Measurements from ENCODE around the gene ARID1B.

Gene ARID1B

GRCh38 chr6:156857573-156857972 is 80.4 kb downstream of the ARID1B start:
- DNase-seq: no peak

DNA sequence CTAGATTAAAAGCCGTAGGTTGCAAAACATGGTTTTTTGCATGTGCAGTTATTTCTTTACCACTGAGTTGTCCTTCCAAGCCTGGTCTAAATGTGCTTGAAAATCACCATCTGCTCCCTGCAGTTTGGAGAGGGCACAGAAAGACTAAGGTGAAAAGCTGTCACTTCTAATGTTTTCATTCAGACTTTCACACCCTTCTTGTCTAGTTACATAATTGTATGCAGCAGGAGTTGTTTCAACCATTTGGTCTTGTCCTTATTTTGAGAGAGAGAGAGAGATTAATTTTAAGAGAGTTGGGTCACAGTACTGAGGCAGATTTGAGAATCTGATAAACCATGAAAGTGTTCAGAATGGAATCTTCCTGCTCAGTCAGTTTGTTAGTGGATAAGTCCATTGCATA is 82.5 kb downstream of the ARID1B start:
- no peak for DNase-seq

GRCh38 chr6:156862711-156863110 is 85.5 kb downstream of the ARID1B start:
- DNase-seq: no peak

GRCh38 chr6:156863504-156863903 is 86.3 kb downstream of the ARID1B start:
- no peak for DNase-seq

DNA sequence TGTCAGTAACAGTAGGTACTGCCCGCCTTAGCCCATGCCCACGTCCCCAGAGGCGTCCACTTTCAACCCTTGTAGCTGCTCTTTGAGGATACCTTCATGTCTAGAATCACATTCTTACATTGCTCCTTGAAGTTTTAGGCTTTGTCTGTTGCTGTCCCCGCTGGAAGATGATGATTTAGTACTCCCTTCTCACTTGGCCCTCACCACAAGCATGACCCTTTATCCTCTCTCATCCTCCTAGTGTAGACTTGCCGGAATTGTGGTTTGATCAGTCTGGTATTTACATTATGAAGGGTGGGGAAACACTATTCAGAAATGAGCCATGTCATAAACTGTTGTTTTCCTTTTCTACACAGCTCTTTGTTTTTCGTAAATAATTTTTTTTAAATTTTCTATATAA is 87.4 kb downstream of the ARID1B start:
- DNase-seq: no peak

DNA sequence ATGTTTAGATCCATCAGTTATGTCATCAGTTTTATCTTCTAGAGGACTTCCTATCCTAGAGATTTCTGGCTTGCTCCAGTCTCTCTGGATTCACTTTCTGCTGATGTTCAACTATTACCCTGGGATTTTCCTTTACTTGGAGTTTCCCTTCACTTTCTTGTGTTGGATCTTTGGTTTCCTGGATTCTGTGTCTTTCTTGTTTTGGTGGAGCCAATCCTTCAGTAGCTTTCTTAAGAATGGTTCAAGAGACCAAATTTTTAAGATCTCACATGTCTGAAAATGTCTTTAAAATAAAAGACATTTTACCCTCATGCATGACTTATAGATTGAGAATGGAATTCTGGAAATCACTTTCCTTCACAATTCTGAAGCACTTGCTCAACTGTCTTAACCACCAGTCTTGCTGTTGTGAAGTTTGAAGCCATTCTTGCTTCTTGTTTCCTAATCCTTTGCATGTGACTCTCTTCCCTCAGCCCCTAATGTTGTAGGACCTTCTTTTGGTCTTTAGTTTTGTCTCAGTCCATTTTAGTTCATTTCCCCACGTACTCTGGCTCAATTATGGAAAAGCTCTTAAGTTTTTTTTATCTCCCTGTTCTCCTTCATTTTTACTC is 87.9 kb downstream of the ARID1B start:
- no peak for DNase-seq

DNA sequence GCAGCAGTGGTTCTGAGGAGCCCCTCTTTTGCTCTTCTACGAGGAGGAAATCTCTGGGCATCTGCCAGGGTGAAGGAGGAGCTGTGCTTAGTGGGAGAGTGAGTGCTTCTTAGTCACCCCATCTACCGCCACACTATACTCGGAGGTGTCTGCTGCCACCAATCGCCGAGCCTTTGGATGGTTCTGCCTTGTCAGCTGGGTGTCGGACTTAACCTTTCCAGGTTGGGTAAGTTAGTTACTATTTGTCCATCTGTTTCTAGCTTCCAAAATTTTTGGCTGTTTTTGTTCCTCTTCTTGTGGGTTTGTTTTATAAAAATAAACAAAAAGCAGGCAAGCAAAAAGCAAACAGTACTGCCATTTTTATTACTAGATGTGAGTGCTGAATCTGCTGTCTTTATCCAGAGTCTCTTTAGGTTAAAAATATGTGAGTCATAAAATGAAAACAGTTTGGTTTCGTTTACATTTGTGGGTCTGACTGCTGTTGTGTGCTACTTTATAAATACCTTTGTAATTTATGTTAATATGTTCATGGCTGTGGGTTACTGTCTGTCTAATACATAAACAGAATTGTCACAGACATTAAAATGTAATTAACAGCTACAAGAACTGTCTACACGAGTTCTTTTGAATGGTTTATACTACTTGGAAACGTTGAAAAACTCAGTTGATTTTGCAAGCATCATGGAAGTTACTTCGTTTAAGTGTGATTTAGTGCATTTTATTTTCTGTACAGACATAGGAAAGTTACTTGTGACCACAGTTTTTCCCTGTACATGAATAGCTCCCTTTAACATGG is 89.2 kb downstream of the ARID1B start:
- DNase-seq: no peak

GRCh38 chr6:156867121-156867520 is 89.9 kb downstream of the ARID1B start:
- no peak for DNase-seq

GRCh38 chr6:156868385-156868784 is 91.2 kb downstream of the ARID1B start:
- no peak for DNase-seq

DNA sequence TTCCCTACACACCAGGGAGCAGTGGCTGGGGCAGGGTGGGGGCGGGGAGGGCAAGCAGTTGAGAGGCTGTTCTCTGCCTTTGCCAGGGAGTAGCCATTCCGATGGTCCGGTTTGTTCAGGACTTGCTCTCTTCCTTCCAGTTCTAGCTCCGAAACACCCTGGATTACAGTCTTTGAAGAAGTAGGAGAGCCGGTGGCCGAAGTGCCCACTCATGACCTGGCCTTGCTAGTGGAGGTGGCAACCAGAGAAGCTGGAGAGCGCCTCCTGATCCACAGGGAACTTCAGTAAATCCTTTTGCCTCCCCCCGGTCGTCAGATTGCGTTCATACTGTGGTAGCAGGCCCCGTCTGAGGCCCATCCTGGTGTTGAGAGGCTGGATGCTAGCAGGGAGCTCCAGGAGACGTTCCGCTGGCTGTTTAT is 92.8 kb downstream of the ARID1B start:
- no peak for DNase-seq

DNA sequence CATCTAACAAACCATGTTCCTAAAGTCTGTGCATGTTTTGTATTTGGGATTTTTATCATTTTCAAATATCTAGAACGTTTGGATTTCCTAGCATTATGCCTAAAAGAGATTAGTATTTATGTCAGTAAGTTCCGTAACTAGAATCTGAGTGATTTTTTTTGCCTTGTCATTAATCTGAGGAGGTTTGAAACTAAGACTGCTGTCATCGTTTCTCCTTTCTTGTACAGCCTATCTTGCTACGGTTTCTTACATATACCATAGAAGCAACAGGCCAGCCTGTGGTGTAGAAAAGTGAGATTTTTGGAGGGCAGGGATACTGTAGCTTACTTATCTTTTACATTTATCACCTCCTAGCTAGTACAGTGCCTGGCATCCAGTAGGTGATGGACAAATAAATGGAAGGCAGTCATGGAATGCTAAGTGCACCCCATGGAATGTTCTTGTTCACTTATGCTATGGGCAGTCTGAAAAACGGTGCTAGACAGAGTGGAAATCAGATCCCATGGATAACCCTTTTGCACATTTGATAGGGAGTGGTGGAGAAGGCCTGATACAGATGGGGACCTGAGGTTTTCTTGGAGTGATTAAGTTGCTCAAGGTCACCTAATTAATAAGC is 93.9 kb downstream of the ARID1B start:
- DNase-seq: no peak

DNA sequence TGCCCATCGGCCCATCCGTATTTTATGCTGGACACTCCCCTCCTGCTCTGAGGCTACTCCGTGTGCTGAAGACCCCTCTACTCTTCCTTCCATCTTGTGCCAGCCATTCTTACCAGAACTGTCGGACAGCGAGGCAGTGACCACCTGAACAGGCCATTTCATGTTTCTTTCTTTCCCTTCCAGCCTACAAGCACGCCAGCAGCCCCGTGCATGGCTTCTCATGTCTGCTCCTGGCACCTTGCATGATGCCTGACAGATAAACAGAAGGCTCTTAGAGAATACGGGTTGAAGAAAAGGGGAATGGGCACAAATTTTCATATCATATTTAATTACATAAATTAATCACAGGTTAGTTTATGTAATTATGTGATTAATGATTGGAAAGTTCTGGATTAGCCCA is 95.7 kb downstream of the ARID1B start:
- DNase-seq: no peak

GRCh38 chr6:156873654-156874380 is 96.6 kb downstream of the ARID1B start:
- no peak for DNase-seq

DNA sequence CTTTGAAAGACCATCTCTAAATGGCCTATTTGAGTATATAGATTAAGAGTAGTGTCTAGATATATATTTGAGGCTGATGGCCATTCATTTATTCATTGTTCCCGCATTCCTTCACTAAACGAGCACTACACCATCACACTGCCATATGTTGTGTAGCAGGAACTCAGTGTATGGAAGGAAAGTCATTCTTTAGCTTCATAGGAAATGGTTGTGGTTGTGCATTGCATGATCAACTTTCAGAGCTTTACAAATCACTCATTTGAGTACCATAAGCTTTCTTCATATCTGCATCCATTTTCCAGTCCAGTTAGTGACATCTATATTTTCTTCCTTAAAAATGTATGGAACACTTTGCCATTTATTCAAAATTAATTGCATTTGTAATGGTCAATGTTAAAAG is 97.9 kb downstream of the ARID1B start:
- DNase-seq: no peak

DNA sequence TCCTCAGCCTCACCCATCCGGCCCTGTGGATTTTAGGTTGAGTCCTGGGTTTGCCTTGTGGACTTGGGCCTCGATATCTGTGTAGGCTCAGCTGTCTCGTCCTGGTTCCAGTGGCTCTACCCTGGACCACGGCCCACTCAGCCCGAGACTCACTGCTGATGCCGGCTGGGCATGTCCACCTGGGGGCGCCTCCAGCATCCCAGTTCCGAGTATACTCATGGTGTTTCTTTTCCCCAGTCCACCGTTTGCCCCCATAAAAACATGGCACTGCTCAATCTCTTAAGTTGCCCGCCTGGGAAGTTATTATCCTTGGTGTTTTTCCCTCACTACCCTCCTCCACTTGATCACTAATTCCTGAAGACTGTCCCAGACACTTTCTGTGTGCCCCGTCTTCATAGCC is 99.1 kb downstream of the ARID1B start:
- DNase-seq: no peak

DNA sequence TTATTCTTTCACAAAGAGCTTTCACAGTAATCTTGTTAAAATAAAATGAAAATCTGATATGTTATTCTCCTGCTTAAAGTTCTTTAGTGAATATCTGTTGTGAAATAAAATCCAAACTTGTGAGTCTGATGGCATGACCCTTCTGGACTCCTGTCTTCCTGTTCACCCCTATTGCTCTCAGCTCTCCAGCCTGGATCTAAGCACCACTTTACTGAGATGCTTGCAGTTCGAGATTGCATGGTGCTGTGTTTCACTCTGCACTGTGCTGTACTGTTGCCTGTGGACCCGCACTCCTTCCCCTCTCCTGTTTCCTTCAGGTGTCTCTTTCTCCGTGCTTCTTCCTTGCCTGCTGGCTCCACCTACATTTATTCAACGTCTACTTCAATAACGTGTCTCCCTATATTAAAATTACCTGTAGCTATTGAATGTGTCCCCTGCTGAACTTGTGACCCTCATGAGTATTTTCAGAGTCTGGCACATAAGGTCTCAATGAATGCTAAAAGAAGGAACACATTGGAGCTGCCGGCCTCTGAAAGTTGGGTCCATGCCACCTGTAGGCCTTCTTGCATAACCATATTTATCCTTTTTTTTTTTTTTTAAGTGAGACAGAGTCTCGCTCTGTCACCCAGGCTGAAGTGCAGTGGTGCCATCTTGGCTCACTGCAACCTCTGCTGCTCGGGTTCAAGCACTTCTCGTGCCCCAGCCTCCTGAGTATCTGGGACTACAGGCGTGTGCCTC is 100.1 kb downstream of the ARID1B start:
- DNase-seq: no peak

- no peak for DNase-seq
These were observed 101.5 kb downstream of the ARID1B start for GRCh38 chr6:156878681-156879080.

- no peak for DNase-seq
These were observed 102.0 kb downstream of the ARID1B start for GRCh38 chr6:156879186-156879585.

DNA sequence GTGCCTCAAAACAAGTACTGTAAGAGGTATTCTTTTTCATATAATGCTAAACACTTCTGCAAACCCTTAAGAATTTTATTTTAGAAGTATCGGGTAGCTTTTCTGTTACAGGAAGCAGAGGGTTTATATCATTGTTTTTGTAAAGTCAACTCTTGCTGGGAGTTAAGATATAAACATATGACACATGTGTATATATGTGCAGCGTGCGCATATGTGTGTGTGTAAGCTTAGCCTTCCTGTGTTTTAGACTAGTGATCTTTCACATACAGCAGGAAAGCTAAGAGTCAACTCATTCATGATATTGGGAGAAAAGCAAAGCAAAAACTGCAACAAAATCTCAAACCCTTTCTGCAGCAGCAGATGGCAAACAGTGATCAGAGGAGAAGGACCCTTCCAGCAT is 102.4 kb downstream of the ARID1B start:
- DNase-seq: no peak

DNA sequence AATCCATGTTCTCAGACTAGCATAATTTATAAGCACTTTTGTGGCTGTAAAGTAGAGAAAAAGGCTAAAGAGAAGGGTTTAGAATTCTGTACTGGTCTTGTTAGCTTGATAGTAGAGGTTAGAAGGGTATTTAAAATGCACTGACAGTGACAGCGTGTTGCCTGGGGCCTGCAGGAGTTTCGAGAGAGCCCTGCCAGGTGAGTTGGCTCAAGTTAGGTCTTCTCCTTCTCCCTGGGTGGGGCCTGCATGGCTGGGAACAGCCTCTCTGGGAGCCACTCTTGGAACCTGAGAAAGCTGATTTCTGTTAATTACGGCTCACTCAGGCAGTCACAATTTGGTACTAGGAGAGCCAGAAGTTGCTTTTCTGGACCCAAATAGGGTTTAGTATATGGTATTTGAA is 103.7 kb downstream of the ARID1B start:
- DNase-seq: no peak

DNA sequence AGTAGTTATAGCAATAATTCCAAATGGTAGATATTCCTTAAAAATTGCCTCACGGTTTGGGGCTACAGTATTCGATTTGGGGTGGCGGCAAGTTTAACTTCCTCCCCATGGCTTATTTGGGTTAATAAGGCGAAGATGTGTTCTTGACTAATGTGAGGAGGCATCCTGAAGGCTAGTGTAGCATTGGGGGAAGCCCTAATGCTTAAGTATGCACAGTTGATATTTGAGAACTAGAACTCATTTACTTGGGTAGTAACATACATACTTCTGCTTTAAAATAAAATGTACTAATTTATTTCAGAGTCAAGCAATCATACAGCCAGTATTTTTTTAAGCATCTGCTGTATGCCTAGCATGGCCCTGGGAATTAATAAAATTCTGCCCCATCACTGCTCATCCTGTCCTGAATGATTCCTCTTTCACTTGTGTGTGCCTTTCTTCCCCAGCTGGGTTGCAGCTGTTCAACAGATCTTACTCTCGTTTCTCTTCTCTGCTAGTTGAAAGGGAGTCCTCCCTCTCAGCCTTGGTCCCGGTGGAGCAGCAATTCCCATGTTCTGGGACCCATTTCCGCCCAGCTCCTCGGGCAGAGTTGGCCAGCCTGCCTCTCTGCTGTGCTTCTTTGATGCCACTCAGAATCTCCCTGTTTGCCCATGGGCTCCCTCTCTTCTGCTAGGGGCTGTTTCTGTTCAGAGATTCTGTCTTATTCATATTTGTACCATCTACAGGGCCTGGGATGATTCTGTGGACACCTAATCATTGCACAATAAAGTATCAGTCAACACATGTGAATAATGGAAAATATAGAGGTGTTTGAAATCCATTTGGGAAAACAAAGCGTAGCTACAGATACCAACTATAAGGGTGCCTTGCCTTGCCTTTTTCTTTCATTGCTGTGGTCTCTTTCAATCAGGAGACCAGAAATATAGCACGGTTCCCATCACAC is 104.8 kb downstream of the ARID1B start:
- DNase-seq: no peak
